ENCODE data around the gene NOL3.

Gene NOL3

GRCh38 chr16:67170949-67171649 is 761 bp downstream of the NOL3 start:
- DNase-seq (ENCODE audit: low spot score): no peak

DNA sequence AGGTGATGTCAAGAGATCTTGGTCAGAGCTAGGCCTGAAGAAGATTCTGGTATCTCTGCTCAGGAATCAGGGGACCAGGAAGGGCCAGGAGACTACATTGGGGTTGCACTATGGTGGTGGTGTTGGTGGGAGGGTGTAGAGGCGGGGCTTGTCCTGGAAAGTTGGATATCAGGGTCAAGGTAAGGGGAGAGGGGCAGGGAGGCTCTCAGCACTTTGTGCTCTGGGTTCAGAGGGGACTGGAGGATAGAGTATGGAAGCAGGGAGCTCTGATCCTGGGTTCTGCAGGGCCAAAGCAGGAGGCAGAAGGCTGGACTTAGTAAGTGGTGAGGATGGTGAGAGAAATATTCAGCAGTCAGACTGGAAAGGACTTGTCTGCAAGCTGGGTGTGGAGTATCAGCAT is 3.0 kb downstream of the NOL3 start:
- DNase-seq (ENCODE audit: low spot score): no peak

DNA sequence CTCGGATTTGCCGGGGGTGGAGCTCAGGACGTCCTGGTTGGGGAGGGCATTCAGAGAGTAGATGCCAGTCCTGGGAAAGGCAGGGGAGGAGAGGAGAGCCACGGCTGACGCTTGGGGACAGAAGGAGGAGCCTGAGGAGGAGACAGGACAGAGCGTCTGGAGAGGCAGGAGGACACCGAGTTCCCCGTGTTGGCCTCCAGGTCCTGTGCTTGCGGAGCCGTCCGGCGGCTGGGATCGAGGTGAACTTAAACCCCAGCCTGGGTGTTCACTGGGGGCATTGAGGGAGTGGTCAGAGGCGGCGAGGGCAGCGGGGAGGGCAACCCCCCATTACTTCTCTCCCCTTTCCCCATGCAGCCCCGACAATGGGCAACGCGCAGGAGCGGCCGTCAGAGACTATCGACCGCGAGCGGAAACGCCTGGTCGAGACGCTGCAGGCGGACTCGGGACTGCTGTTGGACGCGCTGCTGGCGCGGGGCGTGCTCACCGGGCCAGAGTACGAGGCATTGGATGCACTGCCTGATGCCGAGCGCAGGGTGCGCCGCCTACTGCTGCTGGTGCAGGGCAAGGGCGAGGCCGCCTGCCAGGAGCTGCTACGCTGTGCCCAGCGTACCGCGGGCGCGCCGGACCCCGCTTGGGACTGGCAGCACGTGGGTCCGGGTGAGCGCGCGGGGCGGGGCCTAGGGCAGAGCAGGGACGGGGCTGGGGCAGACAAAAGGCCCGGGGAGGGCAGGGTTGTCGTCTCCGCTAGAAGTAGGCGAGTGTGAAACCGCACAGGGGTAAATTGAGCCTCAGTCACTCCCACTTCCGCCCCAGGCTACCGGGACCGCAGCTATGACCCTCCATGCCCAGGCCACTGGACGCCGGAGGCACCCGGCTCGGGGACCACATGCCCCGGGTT is 3.7 kb downstream of the NOL3 start:
- DNase-seq (ENCODE audit: low spot score): peak; percentile 69

DNA sequence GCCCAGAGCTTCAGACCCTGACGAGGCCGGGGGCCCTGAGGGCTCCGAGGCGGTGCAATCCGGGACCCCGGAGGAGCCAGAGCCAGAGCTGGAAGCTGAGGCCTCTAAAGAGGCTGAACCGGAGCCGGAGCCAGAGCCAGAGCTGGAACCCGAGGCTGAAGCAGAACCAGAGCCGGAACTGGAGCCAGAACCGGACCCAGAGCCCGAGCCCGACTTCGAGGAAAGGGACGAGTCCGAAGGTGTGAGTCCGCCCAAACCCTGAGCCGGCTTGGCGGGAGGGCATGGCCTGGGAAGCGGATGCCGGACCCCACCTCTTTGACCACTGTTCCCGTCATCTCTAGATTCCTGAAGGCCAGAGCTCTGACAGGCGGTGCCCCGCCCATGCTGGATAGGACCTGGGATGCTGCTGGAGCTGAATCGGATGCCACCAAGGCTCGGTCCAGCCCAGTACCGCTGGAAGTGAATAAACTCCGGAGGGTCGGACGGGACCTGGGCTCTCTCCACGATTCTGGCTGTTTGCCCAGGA is 4.4 kb downstream of the NOL3 start:
- no peak for DNase-seq (ENCODE audit: low spot score)

DNA sequence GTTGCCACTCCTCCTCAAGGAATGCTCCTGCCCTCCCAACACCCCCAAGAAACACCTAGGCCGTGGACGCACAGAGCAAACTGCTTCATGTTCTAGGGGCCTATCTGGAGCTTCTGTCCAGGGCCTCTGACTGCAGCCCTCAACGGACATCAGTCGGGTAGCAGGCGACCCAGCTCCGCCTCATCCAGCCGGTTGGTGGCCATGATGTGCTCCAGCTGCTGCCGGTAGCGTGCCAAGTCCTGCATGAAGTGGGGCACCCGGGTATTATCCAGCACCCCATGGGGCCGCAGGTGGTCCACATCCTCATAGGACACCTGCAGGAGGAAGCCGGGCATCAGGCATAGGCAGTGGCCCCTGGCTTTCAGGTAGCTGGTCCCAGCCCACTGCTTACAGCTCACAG is 6.3 kb downstream of the NOL3 start:
- no peak for DNase-seq (ENCODE audit: low spot score)

GRCh38 chr16:67177743-67178699 is 7.7 kb downstream of the NOL3 start:
- peak; percentile 66 for DNase-seq (ENCODE audit: low spot score)

- no peak for DNase-seq (ENCODE audit: low spot score)
Measured at GRCh38 chr16:67179421-67180080, 9.2 kb downstream of the NOL3 start.

GRCh38 chr16:67180166-67180565 is 9.8 kb downstream of the NOL3 start:
- DNase-seq (ENCODE audit: low spot score): no peak

DNA sequence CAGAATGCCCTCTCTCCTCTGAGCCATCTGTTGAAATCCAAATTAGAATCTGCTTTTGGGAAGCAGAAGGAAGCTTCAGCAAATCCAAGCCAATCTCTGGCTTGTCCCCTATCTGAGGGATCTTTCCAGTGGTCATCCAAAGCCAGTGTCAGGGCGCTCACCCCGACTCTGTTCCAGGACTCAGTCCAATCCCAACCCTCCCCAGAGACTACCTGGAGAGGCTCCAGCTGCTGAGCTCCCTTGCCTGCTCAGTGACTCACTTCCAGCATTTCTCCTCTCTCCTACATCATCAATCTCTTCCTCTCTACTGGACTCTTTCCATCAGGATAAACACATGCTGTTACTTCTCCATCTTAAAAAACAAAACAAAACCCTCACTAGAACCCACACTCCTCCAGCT is 11.0 kb downstream of the NOL3 start:
- no peak for DNase-seq (ENCODE audit: low spot score)

DNA sequence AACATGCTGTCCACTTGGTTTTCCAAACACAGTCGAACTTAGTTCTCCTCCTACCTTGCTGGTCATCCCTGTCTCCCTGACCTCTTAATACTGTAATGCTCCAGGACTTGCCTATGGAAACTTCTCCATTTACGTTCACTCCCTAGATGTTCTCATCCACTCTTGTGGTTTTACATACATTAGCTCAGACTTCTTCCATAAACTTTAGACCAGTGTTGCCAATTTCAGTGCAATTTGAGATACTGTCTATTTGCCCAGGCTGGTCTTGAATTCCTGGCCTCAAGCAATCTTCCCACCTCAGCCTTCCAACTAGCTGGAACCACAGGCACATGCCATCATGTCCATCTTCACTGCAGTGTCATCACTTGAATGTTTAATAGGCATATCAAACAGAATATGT is 11.9 kb downstream of the NOL3 start:
- no peak for DNase-seq (ENCODE audit: low spot score)

DNA sequence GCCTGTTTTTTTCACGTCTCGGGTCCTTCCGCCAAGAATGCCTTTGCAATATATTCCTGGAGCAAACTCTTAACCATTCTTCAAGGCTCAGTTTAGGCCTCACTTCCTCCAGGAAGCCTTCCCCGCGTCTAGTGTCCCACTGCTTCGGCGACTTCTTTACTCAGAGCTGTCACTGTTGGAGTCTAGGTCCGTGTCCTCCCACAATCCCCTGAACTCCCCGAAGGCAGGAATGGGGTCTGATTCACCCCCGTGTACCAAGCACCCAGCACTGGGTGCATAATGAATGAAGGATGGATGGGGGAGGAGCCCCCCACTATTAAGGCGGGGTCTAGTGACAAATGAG is 12.9 kb downstream of the NOL3 start:
- DNase-seq (ENCODE audit: low spot score): no peak

GRCh38 chr16:67183627-67184452 is 13.5 kb downstream of the NOL3 start, which contains the start of gene MATCAP1:
MATCAP1 (minus strand) TSS chr16:67183963; CDS start chr16:67180610, 3,353 bp downstream.
- peak; percentile 96 for DNase-seq (ENCODE audit: low spot score)

DNA sequence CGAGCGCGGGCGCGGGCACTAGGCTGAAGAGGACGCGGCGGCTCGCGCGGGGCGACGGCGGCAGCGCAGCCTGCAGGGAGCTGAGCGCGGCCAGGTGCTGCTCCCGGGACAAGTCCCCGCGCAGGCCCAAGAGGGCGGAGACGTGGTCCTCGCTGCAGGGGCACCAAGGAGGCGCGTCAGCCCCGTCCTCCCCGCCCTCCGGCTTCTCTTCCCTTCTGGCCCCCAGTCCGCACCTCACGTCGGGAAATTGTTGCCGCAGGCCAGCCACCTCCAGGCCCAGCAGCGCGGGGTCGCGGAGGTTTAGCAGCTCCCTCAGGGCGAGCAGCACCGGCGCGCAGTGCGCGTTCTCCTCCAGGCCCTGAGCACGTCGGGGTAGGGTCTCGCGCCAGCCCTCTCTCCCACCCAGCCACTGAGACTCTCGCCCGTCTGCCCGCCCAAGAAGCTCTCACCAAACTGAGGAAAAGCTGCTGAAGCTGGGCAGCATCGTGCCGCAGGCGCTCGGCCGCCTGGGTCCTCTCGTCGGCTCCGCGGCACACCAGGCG is 14.2 kb downstream of the NOL3 start:
- no peak for DNase-seq (ENCODE audit: low spot score)

- peak; percentile 83 for DNase-seq (ENCODE audit: low spot score)
Measured at GRCh38 chr16:67184995-67185650, 14.8 kb downstream of the NOL3 start.

DNA sequence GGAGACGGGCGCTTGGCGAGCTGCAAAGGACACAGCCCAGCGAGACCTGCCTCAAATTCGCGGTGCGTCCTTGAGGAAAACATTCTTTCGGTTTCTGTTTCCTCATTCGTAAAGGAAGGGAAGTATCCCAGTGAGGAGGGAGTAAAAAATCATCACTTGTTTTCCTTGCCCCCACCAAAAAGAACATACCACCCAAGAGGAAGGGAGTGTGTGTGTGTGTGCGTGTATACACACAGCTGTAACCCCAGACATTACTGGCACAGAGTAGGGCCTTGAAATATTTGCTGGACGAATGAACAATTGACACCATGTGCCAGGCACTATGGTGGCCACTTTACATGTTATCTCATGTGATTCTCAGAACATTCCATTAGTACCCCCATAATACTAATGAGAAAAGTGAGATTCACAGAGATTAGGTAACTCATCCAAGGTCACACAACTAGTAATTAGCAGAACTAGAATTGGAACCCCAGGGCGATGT is 15.4 kb downstream of the NOL3 start:
- DNase-seq (ENCODE audit: low spot score): no peak

- no peak for DNase-seq (ENCODE audit: low spot score)
Measured at GRCh38 chr16:67186550-67186950, 16.2 kb downstream of the NOL3 start.

DNA sequence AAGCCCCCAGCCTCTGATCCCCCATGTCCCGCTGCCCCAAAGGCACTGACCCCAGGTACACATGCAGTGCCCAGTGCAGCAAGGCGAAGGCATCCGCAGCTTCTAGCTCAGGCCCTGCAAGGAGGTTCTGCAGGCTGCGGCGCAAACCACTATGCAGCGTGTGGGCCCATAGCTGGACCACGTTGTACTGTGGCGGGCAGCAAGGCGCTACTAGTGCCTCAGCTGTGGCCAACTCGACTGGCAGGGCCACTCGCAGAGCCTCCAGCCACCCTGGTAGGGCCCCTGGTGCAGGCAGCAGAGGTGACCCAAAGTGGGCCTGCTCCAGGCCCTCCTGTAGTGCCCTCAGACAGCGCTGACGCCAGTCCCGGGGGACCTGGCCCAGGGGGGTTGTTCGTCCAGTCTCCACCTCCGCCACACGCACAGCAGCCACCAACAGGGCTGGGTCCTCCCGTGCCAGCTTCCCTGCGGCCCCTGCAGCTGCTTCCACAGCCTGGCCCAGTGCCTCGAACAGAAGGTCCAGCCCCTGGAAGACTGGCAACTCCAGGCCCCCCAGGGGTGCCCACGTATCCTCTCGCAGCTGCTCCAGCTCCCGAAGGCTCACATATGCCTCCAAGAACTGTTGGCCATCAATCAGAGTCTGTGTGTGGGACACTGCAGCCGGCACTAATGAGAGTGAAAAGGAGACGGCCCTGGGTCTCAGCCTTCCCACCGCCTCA is 17.0 kb downstream of the NOL3 start:
- no peak for DNase-seq (ENCODE audit: low spot score)

DNA sequence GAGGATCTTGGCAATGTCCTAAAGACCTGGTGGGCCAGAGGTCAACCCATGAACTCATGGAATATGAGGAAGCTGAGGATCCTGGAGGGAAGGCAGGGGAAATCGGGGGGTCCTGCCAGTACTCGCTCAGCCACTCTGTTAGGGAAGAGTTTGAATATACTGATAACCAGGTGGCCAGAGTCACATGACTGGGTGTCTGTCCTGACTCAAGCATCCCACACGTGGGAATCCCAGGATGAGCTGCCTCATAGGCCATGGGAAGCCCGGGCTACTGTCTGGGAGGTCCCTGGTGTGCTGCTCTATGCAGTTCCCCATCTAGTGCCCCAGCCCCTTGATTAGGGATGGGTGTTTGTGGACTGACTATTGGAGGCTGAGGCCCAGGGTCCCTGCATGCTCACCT is 18.0 kb downstream of the NOL3 start:
- no peak for DNase-seq (ENCODE audit: low spot score)

DNA sequence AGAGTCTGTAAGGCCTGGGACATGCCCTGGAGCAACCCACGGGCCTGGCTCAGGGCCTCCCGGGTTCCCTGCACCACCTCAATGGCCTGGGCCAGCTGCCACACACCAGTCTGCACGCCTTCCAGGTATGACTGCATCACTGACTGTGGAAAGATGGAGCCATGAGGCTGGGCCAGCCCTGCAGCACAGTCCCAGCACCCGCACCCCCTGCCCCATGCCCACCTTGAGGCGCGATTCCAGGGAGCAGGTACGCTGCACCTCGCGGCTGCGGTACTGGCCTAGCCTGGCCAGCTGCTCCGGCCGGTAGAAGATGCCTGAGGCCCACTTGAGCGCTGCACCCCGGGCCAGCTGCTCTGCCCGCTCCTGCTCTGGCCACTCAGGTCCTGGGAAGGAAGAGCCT is 18.5 kb downstream of the NOL3 start:
- DNase-seq (ENCODE audit: low spot score): no peak

All from CD4-positive, alpha-beta T cell treated with Interleukin-15 for 4 hours (primary cell).